T47D (cell line): ENCODE data around the gene INHBA.

Experiments used
- DNase-seq, 2 experiments: peaks; one replicate each; pipeline versions ENCODE4 v3.0.0 to v3.0.0-alpha.2; 2011 to 2012; ENCODE audit warnings: low read depth in 1 of 2, low spot score in 1 of 2
- JUND ChIP-seq: IDR thresholded peaks from 2 replicates; pipeline ENCODE4 v1.6.1; 2012; ENCODE audit warnings: low read depth
- in situ Hi-C: cut with HindIII; loops from 2 replicates; pipeline ENCODE4 v1.10.0; 2016; ENCODE audit warnings: low sequenced_read_pairs, low pct_unique_long_range_greater_than_20kb

Gene INHBA

DNA sequence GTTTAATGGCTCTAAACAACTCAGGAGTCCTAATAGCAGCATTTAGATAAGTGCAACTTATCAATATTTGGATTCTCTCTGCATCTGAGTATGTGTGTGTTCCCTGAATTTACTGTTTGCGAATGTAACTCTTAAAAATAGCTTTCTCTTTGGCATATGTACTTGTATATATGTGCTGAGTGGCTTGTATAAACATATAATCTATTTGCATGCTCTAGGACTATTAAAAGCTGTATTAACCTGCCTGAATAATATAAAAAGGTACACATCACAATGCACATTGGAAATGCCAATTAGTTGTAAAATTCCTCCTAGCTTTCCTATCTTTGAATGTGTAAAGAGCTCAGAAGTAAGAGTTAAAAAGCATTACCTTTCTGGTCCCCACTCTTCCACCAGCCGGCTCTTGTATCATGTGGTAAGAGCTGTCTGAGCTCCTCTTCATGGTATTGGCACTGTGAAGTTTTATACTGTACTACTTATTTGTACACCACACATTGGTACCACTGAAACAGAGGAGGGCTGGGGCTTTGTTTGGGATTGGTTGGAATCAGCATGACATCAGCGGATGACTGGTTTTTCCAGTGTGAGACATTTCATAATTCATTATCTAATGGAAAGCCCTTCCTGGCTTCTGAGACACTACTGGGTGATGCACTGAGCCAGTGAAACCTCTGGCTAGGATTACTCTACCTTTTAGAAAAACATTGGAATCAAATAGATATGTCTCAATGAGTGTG lies at the start of gene INHBA:
Gene INHBA (minus strand): TSS at position 456 of the 737 bp plus-strand sequence. CDS start 2,716 bp downstream, outside the sequence.
- peak in 1 of 2 experiments; percentile 61 for DNase-seq
- in situ Hi-C loops, result no loop called here
- TF ChIP-seq JUND, result no peak

GRCh38 chr7:41752615-41753014 lies 49.7 kb upstream of the INHBA start:
- in situ Hi-C loops, result no loop called here
- no peak for TF ChIP-seq JUND
- DNase-seq, result no peak

DNA sequence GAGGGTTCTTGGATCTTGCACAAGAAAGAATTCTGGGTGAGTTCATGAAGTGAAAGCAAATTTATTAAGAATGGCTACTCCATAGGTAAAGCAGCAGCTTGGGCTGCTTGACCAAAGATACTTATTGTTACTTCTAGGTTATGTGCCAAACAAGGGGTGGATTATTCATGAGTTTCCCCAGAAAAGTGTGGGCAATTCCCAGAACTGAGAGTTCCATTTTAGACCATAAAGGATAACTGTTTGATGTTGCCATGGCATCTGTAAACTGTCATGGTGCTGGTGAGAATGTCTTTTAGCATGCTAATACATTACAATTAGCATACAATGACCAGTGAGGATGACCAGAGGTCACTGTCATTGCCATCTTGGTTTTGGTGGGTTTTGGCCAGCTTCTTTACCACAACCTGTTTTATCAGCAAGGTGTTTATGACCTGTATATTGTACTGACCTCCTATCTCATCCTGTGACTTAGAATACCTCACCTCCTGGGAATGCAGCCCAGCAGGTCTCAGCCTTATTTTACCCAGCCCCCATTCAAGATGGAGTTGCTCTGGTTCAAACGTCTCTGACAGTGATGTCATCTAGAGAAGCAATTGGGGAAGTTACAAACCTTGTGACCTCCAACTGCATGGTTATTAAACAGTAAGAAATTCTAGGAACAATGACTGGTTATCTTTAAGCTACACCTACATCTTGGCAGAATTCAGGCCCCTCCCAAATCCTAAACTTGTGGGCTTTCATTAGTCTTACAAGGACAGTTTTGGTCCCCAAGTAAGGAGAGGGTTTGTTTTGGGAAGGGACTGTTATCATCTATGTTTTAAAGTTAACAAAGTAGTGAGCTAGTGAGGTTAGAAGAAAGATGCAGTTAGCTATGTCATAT lies 48.0 kb upstream of the INHBA start:
- DNase-seq, result no peak
- in situ Hi-C loops, result no loop called here
- TF ChIP-seq JUND, result no peak

- no peak for DNase-seq
- in situ Hi-C loops, result no loop called here
Measured at GRCh38 chr7:41747961-41748360, 45.1 kb upstream of the INHBA start.

DNA sequence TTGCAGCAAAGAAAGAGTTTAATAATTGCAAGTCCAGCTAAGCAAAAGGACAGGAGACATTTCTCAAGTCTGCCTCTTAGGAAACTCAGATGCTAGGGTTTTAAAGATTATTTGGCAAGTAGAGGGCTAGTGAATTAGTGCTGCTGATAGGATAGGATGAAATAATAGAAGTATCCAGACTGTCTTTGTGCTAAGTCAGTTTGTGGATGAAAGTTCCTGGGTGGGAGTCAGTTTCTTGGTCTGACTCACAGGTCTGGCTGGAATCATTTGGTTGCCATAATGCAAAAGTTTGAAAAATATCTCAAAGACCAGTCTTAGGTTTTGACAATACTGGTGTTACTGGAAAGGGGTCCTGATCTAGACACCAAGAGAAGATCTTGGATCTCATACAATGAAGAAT lies 42.6 kb upstream of the INHBA start:
- no peak for DNase-seq
- in situ Hi-C loops, result no loop called here
- no peak for TF ChIP-seq JUND

More at GRCh38 chr7:41747961-41748360, 45.1 kb upstream of the INHBA start:
- TF ChIP-seq JUND, result no peak

GRCh38 chr7:41744161-41744560 lies 41.3 kb upstream of the INHBA start:
- DNase-seq, result no peak
- TF ChIP-seq JUND, result no peak
- in situ Hi-C loops, result no loop called here

- in situ Hi-C loops, result no loop called here
- no peak for TF ChIP-seq JUND
- DNase-seq, result no peak
Measured at GRCh38 chr7:41742401-41743020, 39.6 kb upstream of the INHBA start.

DNA sequence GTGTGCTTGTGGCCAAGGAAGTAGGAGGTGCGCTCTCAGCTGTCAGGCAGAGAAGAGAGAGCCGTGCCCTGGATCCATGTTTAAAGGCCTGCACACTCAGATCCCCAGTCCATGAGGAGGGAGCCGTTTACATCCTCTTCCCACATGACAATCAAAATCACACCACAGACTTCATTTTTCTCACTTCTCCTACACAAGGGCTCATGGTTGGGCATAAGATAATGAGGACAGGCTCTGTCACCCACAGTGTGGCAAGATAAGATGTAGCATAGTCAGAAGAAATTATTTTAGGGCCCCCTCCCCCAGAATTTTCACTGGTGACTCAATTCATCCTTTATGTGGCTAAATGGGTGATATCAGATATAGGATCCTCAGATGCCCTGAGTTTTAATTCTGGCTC lies 35.9 kb upstream of the INHBA start:
- in situ Hi-C loops, result no loop called here
- no peak for DNase-seq

GRCh38 chr7:41738336-41738735 lies 35.4 kb upstream of the INHBA start:
- DNase-seq, result no peak
- in situ Hi-C loops, result no loop called here
- no peak for TF ChIP-seq JUND

More for the DNA sequence above, 35.9 kb upstream of the INHBA start:
- TF ChIP-seq JUND, result no peak

DNA sequence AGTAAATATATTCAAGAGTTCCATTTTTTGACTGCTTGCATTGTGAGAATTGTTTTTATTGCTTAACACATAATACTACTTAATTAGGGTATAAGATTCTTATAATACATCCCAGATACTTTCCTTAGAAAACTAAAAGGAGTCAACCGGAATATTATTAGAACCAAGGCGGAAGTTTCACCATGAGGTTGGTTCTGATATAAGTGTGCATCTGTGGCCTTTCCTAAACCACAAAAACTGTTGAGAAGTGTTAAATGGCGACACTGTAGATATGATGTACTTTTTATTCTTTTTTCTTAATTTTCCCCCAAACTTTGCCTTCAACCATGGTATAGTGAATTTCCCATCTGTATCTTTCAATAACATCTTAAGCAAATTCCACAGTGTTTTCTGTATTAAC lies 32.3 kb upstream of the INHBA start:
- in situ Hi-C loops, result no loop called here
- TF ChIP-seq JUND, result no peak
- no peak for DNase-seq

GRCh38 chr7:41732843-41733306 lies 30.0 kb upstream of the INHBA start:
- DNase-seq, result no peak
- in situ Hi-C loops, result no loop called here

DNA sequence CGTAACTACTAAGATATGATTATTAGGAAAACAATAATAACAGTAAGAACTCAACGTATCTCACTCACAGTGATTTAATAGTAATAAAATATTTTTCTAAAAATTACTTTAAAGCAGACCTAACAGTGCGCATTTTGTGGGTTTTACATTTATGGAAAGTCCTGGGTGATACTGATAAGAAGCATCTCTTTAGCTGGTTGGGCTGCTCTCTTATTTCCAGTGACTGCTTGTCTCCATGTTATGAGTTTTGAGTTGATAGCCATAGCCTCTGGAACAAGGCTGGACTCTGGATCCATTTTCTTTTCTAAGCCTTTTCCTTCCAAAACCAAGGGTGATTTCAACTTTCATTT lies 29.5 kb upstream of the INHBA start:
- DNase-seq, result no peak
- no peak for TF ChIP-seq JUND

More at GRCh38 chr7:41732843-41733306, 30.0 kb upstream of the INHBA start:
- TF ChIP-seq JUND, result no peak

More for the DNA sequence above, 29.5 kb upstream of the INHBA start:
- in situ Hi-C loops, result no loop called here
